Left ventricle myocardium inferior (tissue), 1 donor: Measurements from ENCODE around the gene MAP4K4. TPM values are rescaled to one million over a fixed set of nuclear protein-coding genes. Genes with fewer than 3 reads are reported as not detected.

Source experiments
- DNase-seq: peaks from one replicate; pipeline ENCODE4 v3.0.0-alpha.2; 2020
- H3K27ac ChIP-seq: fragments of 200-600 bp; replicated peaks from 2 replicates; pipeline ENCODE4 v1.8.0; 2021
- H3K27me3 ChIP-seq: fragments of 200-600 bp; 2 replicates; pipeline ENCODE4 v1.8.0; 2021; ENCODE audit warnings: low read depth
- H3K36me3 ChIP-seq: fragments of 200-600 bp; 2 replicates; pipeline ENCODE4 v1.8.0; 2021
- H3K4me1 ChIP-seq: fragments of 200-600 bp; 2 replicates; pipeline ENCODE4 v1.8.0; 2021
- H3K4me3 ChIP-seq: fragments of 200-600 bp; 2 replicates; pipeline ENCODE4 v1.8.0; 2021; ENCODE audit warnings: mild to moderate bottlenecking, moderate library complexity
- H3K9me3 ChIP-seq: fragments of 200-600 bp; replicated peaks from 2 replicates; pipeline ENCODE4 v1.8.0; 2021
- intact Hi-C: fragments of 100-400 bp; cut with micrococcal nuclease; formaldehyde crosslinking; loops from one replicate; pipeline ENCODE4 v1.11.0; 2022
- total RNA-seq: library from RNA; stranded (reverse); fragmentation: NEBNext Ultra II Directional; extraction: Animal tissue kit (Norgen Biotek cat#: 25700); gene quantifications from one replicate; pipeline ENCODE4 v1.2.1, GENCODE V29; 2021
- TF ChIP-seq, protein P1 (sequence below): fragments of 200-600 bp; IDR thresholded peaks from 2 replicates; pipeline ENCODE4 v1.8.0; 2021; ENCODE audit warnings: antibody characterized with exemption, mild to moderate bottlenecking, borderline replicate concordance
- donor health status: DM: no; HTN: yes; CAD: no; lungs with severe emphysema.

Gene MAP4K4
- total RNA-seq, 1 donor from 2014 or later: 102 TPM

GRCh38 chr2:101899265-101899664, 201.8 kb downstream of the MAP4K4 start:
- Histone ChIP-seq H3K4me3 (no peak overlapping the region), H3K4me1 (peaks cover 8% of the 10 kb centered on the region), H3K27me3 (peaks cover 6% of the 10 kb centered on the region), H3K9me3 (peaks cover 8% of the 10 kb centered on the region), H3K36me3 (peaks cover 5% of the 10 kb centered on the region), H3K27ac (no peak overlapping the region)
- intact Hi-C loops: loop anchor here (10.0 kb wide), 1 partner anchor 546 kb away; no protein-coding TSS in a partner anchor
- TF ChIP-seq, protein P1, sequence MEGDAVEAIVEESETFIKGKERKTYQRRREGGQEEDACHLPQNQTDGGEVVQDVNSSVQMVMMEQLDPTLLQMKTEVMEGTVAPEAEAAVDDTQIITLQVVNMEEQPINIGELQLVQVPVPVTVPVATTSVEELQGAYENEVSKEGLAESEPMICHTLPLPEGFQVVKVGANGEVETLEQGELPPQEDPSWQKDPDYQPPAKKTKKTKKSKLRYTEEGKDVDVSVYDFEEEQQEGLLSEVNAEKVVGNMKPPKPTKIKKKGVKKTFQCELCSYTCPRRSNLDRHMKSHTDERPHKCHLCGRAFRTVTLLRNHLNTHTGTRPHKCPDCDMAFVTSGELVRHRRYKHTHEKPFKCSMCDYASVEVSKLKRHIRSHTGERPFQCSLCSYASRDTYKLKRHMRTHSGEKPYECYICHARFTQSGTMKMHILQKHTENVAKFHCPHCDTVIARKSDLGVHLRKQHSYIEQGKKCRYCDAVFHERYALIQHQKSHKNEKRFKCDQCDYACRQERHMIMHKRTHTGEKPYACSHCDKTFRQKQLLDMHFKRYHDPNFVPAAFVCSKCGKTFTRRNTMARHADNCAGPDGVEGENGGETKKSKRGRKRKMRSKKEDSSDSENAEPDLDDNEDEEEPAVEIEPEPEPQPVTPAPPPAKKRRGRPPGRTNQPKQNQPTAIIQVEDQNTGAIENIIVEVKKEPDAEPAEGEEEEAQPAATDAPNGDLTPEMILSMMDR: no peak
- no peak for DNase-seq

GRCh38 chr2:101899871-101900270, 202.4 kb downstream of the MAP4K4 start:
- Histone ChIP-seq H3K36me3 (no peaks in the 10 kb centered on the region), H3K4me1 (peaks cover 8% of the 10 kb centered on the region), H3K27me3 (peaks cover 6% of the 10 kb centered on the region), H3K27ac (no peak overlapping the region), H3K9me3 (peaks cover 8% of the 10 kb centered on the region), H3K4me3 (no peak overlapping the region)
- intact Hi-C loops: loop anchor here (10.0 kb wide), 1 partner anchor 545 kb away; no protein-coding TSS in a partner anchor
- TF ChIP-seq, protein P1: no peak
- DNase-seq: no peak

GRCh38 chr2:101900375-101900774, 202.9 kb downstream of the MAP4K4 start:
- Histone ChIP-seq H3K27me3 (peaks cover 6% of the 10 kb centered on the region), H3K4me1 (peaks cover 8% of the 10 kb centered on the region), H3K4me3 (no peak overlapping the region), H3K9me3 (peaks cover 8% of the 10 kb centered on the region), H3K27ac (no peak overlapping the region), H3K36me3 (no peaks in the 10 kb centered on the region)
- intact Hi-C loops: no loop called here
- TF ChIP-seq, protein P1: no peak
- no peak for DNase-seq

DNA sequence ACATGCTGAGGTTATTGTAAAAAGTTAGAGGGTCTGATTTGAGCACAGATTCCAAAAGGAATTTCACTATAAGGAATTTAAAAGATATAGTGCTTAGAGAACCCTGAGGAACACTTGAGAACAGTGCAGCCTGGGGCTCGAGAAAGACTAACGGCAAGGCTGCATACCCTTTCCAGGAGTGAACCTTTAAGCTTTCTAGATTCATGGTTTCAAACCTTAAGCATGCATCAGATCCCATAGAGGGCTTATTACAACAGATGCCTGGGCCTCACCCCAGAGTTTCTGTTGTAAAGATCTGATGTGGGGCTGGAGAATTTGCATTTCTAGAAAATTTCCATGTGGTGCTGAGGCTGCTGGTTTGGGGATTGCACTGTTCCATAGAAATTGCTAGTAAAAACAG, 203.7 kb downstream of the MAP4K4 start:
- H3K27ac ChIP-seq: no peak overlapping the region
- intact Hi-C loops: no loop called here

DNA sequence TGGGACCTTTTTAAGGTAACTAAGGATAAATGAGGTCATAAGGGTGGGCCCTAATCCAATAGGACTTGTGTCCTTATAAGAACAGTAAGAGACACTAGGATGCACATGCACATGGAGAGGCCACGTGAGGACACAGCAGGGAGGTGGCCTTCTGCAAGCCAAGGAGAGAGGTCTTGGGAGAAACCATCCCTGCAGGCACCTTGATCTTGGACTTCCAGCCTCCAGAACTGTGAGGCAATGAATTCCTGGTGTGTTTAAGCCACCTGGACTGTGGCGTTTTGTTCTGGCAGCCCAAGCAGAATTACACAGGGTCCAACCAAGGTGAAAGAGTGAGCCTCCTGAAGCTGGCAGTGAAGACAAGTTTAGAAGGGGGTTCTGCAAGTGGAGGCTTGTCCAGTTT, 204.7 kb downstream of the MAP4K4 start:
- H3K4me1 ChIP-seq: peaks cover 7% of the 10 kb centered on the region
- H3K4me3 ChIP-seq: no peak overlapping the region
- intact Hi-C loops: no loop called here
- no peaks in the 10 kb centered on the region for H3K36me3 ChIP-seq
- no peak overlapping the region for H3K27ac ChIP-seq
- peaks cover 23% of the 10 kb centered on the region for H3K27me3 ChIP-seq
- no peak for DNase-seq
- peaks cover 18% of the 10 kb centered on the region for H3K9me3 ChIP-seq
- TF ChIP-seq, protein P1: no peak

More for the DNA sequence above, 203.7 kb downstream of the MAP4K4 start:
- TF ChIP-seq, protein P1: no peak
- H3K9me3 ChIP-seq: peaks cover 16% of the 10 kb centered on the region
- no peak for DNase-seq
- peaks cover 8% of the 10 kb centered on the region for H3K4me1 ChIP-seq
- no peak overlapping the region for H3K4me3 ChIP-seq
- H3K27me3 ChIP-seq: peaks cover 14% of the 10 kb centered on the region
- no peaks in the 10 kb centered on the region for H3K36me3 ChIP-seq

DNA sequence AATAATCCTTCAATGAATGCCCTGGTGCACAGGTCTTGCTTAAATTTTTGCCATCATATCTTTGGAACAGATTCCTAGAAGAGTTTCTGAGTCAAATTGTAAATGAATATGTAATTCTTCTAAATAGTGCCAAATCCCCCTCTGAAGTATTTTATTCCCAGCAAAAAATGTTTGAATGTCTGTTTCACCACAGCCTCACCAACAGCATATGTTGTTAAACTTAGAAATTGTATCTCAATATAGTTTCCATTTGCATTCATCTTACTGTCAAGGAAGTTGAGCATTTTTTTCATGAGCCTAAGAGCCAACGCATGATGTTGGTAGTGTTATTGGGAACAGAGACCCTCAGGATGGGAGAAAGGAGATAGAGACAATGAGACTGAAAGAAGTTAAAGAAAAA, 207.4 kb downstream of the MAP4K4 start:
- Histone ChIP-seq H3K9me3 (peaks cover 36% of the 10 kb centered on the region), H3K27ac (no peak overlapping the region), H3K36me3 (peaks cover 9% of the 10 kb centered on the region), H3K4me1 (no peaks in the 10 kb centered on the region), H3K27me3 (peaks cover 33% of the 10 kb centered on the region), H3K4me3 (no peak overlapping the region)
- no peak for DNase-seq
- TF ChIP-seq, protein P1: no peak
- intact Hi-C loops: no loop called here
